ENCODE results near the gene ATP8A1.

ATP8A1 gene

GRCh38 chr4:42678512-42678911 is 21.6 kb upstream of the ATP8A1 start:
- no peak for DNase-seq (ENCODE audit: low read depth)
- no peak for TF ChIP-seq CTCF (conservative IDR thresholded peaks at IDR 0.05; ENCODE audit: low read length)
- no peak overlapping the region for H3K4me3 ChIP-seq (ENCODE audit: low read length)

GRCh38 chr4:42676066-42676951 is 19.4 kb upstream of the ATP8A1 start:
- TF ChIP-seq CTCF (conservative IDR thresholded peaks at IDR 0.05; ENCODE audit: low read length) = no peak
- DNase-seq (ENCODE audit: low read depth) = no peak
- no peak overlapping the region for H3K4me3 ChIP-seq (ENCODE audit: low read length)

- no peak for TF ChIP-seq CTCF (conservative IDR thresholded peaks at IDR 0.05; ENCODE audit: low read length)
- H3K4me3 ChIP-seq (ENCODE audit: low read length) = no peak overlapping the region
- peak; percentile 8 for DNase-seq (ENCODE audit: low read depth)
Measured at GRCh38 chr4:42673082-42673425, 16.1 kb upstream of the ATP8A1 start.

GRCh38 chr4:42672359-42673081 is 15.6 kb upstream of the ATP8A1 start:
- no peak for TF ChIP-seq CTCF (conservative IDR thresholded peaks at IDR 0.05; ENCODE audit: low read length)
- no peak overlapping the region for H3K4me3 ChIP-seq (ENCODE audit: low read length)
- DNase-seq (ENCODE audit: low read depth) = no peak

GRCh38 chr4:42671431-42672194 is 14.7 kb upstream of the ATP8A1 start:
- H3K4me3 ChIP-seq (ENCODE audit: low read length) = no peak overlapping the region
- TF ChIP-seq CTCF (conservative IDR thresholded peaks at IDR 0.05; ENCODE audit: low read length) = no peak
- DNase-seq (ENCODE audit: low read depth) = no peak

GRCh38 chr4:42658261-42658660 is 1.4 kb upstream of the ATP8A1 start:
- no peak for DNase-seq (ENCODE audit: low read depth)
- no peak overlapping the region for H3K4me3 ChIP-seq (ENCODE audit: low read length)
- no peak for TF ChIP-seq CTCF (conservative IDR thresholded peaks at IDR 0.05; ENCODE audit: low read length)

Measured in AG10803 (cell line).